ENCODE data around the gene PRM3.

PRM3 gene

DNA sequence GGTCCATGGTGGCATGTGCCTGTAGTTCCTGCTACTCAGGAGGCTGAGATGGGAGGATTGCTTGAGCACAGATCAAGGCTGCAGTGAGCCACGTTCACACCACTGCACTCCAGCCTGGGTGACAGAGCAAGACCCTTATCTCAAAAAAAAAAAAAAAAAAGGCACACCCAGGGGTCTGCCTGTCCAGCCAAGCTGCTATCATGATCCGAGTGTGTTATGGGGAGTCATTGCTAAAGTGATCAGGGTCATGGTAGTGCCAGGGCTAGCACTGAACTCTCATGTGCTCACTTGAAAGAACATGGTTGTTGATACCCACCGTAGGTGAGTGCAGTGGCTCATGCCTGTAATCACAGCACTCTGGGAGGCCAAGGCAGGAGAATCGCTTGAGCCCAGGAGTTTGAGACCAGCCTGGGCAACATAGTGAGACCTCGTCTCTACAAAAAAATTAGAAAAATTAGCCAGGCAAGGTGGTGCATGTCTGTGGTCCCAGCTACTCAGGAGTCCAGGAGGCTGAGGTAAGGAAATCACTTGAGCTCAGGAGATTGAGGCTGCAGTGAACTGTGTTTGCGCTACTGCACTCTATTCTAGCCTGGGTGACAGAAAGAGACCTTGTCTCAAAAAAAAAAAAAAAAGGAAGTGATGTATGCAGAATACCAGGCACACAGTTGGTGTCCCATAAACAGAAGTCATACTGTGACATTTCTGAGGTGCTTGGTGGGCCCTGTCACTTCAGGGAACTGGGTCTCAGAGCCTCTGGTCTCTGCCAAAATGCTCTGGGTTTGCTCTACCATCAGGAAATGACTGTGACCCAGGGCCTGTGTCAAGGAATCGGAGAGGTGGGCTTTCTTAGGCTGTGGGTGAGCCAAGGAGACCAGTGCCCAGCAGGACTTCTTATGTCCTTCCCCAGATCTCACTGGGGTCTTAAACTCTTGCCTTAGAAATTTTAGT is 5.5 kb upstream of the PRM3 start:
- no peak for DNase-seq (ENCODE audit: low read depth)
- no peak overlapping the region for H3K4me3 ChIP-seq (ENCODE audit: low read depth, low read length)
- TF ChIP-seq, protein P1, sequence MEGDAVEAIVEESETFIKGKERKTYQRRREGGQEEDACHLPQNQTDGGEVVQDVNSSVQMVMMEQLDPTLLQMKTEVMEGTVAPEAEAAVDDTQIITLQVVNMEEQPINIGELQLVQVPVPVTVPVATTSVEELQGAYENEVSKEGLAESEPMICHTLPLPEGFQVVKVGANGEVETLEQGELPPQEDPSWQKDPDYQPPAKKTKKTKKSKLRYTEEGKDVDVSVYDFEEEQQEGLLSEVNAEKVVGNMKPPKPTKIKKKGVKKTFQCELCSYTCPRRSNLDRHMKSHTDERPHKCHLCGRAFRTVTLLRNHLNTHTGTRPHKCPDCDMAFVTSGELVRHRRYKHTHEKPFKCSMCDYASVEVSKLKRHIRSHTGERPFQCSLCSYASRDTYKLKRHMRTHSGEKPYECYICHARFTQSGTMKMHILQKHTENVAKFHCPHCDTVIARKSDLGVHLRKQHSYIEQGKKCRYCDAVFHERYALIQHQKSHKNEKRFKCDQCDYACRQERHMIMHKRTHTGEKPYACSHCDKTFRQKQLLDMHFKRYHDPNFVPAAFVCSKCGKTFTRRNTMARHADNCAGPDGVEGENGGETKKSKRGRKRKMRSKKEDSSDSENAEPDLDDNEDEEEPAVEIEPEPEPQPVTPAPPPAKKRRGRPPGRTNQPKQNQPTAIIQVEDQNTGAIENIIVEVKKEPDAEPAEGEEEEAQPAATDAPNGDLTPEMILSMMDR (IDR thresholded peaks at IDR 0.05; ENCODE audit: control insufficient read depth, extremely low read depth, insufficient read depth): no peak

DNA sequence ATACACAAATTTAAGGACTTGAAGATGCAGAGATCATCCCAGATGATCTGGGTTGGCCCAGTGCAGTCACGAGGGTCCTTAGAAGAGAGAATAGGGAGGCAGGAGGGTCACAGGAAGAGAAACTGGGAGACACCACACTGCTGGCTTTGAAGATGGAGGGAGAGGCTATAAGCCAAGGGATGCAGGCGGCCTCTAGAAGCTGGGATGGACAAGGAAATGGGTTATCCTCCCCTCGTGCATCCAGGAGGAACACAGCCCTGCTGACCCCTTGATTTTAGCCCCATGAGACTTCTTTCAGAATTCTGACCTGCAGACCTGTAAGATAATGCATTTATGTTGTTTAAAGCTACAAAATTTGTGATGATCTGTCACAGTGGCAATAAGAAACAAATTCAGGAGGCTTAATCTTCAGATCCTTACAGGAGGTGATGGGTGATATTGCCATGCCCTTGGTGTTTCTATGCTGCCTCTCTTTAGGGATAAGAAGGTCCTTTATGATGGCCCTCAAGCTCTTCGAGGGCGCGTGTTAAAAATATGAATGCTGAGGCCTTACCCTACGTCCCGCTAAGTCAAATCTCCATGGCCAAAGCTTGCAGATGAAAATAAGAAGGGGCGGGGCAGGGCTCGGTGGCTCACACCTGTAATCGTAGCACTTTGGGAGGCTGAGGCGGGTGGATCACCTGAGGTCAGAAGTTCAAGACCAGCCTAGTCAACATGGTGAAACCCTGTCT is 4.3 kb upstream of the PRM3 start:
- no peak overlapping the region for H3K4me3 ChIP-seq (ENCODE audit: low read depth, low read length)
- TF ChIP-seq, protein P1 (IDR thresholded peaks at IDR 0.05; ENCODE audit: control insufficient read depth, extremely low read depth, insufficient read depth): no peak
- DNase-seq (ENCODE audit: low read depth): no peak

DNA sequence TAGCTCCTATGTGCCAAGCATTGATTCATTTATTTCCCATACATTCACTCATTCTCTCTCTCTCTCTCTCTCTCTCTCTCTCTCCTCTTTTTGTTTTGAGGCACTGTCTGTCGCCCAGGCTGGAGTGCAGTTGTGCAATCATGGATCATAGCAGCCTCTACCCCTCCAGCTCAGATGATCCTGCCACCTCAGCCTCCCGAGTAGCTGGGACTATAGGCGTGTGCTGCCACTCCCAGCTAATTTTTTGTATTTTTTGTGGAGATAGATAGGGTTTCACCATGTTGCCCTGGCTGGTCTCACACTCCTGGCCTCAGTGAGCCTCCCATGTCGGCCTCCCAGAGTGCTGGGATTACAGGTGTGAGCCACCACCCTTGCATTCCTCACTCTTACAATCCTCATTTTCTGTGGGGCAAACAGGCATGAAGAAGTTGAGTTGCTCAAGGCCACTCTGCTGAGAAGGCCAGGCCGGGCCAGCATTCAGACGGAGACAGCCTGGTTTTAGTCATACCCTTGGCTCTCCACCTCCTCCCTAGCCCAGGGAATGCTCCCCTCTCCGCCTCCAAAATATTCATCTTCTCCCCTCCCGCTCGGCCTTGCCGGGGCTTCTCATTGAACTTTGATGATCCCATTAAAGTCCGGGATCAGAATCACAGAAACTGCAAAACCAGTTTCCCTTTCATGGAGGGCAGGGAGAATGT is 3.6 kb upstream of the PRM3 start:
- TF ChIP-seq, protein P1 (IDR thresholded peaks at IDR 0.05; ENCODE audit: control insufficient read depth, extremely low read depth, insufficient read depth): no peak
- no peak for DNase-seq (ENCODE audit: low read depth)
- H3K4me3 ChIP-seq (ENCODE audit: low read depth, low read length): no peak overlapping the region

DNA sequence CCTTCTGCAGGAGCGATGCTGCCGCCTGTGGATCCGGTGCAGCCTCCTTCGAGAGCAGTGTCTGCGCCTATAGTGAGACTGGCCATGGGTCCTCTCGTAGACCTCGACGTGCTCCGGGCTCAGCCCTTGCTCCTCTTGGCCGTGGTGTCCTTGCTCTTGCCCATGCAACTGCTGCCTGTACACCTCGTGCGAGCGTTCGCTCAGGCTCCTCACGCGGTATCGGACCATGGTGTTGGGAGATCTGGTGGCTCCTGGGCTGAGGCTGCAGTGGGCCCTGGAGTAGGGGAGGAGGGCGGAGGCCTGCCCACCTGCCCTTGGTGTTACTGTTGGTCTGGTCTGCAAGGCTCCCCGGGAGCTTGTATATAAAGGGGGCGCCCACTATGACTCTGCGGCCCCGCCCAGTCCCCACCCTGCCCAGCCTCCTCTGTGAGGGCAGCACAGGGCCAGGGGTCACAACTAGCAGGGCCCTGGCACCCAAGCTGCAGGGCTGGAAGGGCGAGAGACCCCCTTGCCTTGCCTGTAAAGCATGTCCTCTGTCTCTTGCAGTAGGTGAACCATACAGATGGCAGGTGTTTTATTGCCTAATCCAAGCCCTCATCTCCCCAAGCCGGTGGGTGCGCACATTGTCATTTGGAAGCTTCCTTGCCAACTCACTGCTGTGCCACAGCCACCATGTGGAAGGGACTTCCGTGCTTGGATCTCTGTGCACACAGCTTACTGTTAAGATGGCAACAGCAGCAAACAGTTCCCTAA is 2.9 kb upstream of the PRM3 start, which contains the start of gene PRM2:
Gene PRM2, minus strand, starts transcription at position 338 of the 753 bp plus-strand sequence. Its CDS starts 110 bp downstream, at position 228.
- no peak within 1 kb of the TSS for H3K4me3 ChIP-seq (ENCODE audit: low read depth, low read length)
- DNase-seq (ENCODE audit: low read depth): no peak
- TF ChIP-seq, protein P1 (IDR thresholded peaks at IDR 0.05; ENCODE audit: control insufficient read depth, extremely low read depth, insufficient read depth): no peak

DNA sequence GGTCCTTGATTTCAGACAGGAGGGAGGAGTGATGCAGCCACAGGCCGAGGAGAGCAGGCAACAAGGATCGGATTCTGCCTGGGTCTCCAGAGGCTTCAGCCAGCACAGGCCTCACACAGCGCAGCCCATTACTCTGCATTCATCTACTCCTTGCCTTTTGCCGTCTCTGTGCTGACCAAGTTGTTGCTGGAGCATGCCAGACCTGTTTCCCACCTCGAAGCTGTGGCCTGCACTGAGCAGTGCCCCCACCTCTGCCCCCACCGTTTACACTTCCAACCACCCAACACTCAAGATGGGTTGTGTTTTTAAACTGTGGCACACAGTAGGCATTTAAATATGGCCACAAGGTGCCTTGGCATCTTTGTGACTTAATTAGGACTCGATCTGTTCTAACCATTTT is 1.5 kb upstream of the PRM3 start:
- no peak overlapping the region for H3K4me3 ChIP-seq (ENCODE audit: low read depth, low read length)
- TF ChIP-seq, protein P1 (IDR thresholded peaks at IDR 0.05; ENCODE audit: control insufficient read depth, extremely low read depth, insufficient read depth): no peak
- DNase-seq (ENCODE audit: low read depth): no peak

DNA sequence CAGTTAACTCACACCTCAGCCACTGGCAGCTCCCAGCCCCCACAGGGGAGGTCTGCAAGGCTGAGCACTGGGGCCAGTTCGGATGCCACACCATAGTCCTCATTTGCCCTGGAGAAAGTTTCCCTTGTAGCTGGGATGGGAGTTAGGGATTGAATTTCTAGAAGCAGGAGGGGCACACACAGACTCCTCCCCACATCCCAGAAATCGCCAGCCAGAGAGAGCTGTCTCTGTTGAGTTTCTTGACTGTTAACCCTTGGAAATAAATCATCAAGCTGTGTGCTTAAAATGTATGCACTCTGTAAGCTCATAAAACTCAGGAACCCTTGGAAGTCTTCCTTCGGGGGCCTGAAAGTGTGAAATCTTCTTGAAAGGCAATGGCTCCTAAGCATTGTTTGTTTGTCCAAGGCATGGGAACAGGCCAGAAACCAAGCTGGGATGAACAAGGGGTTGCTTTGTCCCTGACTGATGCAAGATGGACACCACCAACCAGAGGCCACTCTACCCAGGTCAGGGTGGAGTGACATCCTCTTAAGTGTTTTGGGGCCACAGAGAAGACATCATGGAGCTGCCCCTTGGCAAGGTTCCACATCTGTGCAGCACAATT is 394 bp upstream of the PRM3 start:
- DNase-seq (ENCODE audit: low read depth): no peak
- TF ChIP-seq, protein P1 (IDR thresholded peaks at IDR 0.05; ENCODE audit: control insufficient read depth, extremely low read depth, insufficient read depth): no peak
- no peak overlapping the region for H3K4me3 ChIP-seq (ENCODE audit: low read depth, low read length)

Data from LNCaP clone FGC (cell line).